Neuronal stem cell (in vitro differentiated cells): ENCODE results near the gene LAG3.
A peak's percentile ranks its signal among the peaks of the same experiment; 100 is the strongest.

Experiments
- DNase-seq: peaks from one replicate; pipeline ENCODE4 v3.0.0-alpha.2; 2013; ENCODE audit warnings: low spot score
- H2AFZ ChIP-seq: one replicate; pipeline ENCODE4 v1.6.1; 2013; ENCODE audit warnings: mild to moderate bottlenecking, low read length, inconsistent platforms
- H2AK5ac ChIP-seq: 2 replicates; pipeline ENCODE4 v1.6.1; 2013; ENCODE audit warnings: low read depth, mild to moderate bottlenecking, inconsistent platforms, low read length, moderate library complexity, mixed read lengths
- H2BK120ac ChIP-seq: 2 replicates; pipeline ENCODE4 v1.6.1; 2013; ENCODE audit warnings: low read depth, mild to moderate bottlenecking, inconsistent platforms, low read length, moderate library complexity, mixed read lengths
- H2BK12ac ChIP-seq: one replicate; pipeline ENCODE4 v1.6.1; 2013; ENCODE audit warnings: low read length, inconsistent platforms
- H2BK15ac ChIP-seq: 2 replicates; pipeline ENCODE4 v1.6.1; 2013; ENCODE audit warnings: mild to moderate bottlenecking, low read length, inconsistent platforms, mixed read lengths
- H2BK5ac ChIP-seq: one replicate; pipeline ENCODE4 v1.6.1; 2013; ENCODE audit warnings: inconsistent platforms, mild to moderate bottlenecking, low read length, moderate library complexity
- H3K14ac ChIP-seq: one replicate; pipeline ENCODE4 v1.6.1; 2013; ENCODE audit warnings: low read length, inconsistent platforms
- H3K18ac ChIP-seq: 2 replicates; pipeline ENCODE4 v1.6.1; 2013; ENCODE audit warnings: low read length, inconsistent platforms
- H3K23ac ChIP-seq: 2 replicates; pipeline ENCODE4 v1.6.1; 2013; ENCODE audit warnings: low read depth, mild to moderate bottlenecking, mixed read lengths, low read length, inconsistent platforms; ENCODE audit not compliant: poor library complexity
- H3K27ac ChIP-seq: replicated peaks from 3 replicates; pipeline ENCODE4 v1.5.1; 2013; ENCODE audit warnings: low read length, inconsistent platforms
- H3K27me3 ChIP-seq, 3 experiments: 2 replicates each; pipeline ENCODE4 v1.6.1; 2013; ENCODE audit warnings: low read length in 3 of 3, mild to moderate bottlenecking in 2 of 3, inconsistent platforms in 1 of 3, low read depth in 1 of 3, mixed read lengths in 1 of 3, moderate library complexity in 1 of 3; ENCODE audit not compliant: control insufficient read depth in 3 of 3, insufficient read depth in 3 of 3
- H3K36me3 ChIP-seq, 2 donors: replicated peaks in 1 of 2; 2 replicates each; pipeline ENCODE4 v1.6.1; 2013; ENCODE audit warnings: low read length in 2 of 2; ENCODE audit not compliant: control insufficient read depth in 2 of 2, insufficient read depth in 2 of 2
- H3K4ac ChIP-seq: 2 replicates; pipeline ENCODE4 v1.6.1; 2013; ENCODE audit warnings: inconsistent platforms, mild to moderate bottlenecking, low read length, moderate library complexity
- H3K4me1 ChIP-seq, 2 donors: 1 replicate in 1 of 2; 2 replicates in 1 of 2; pipeline ENCODE4 v1.6.1; 2013; ENCODE audit warnings: low read length in 2 of 2, low read depth in 1 of 2; ENCODE audit not compliant: control insufficient read depth in 2 of 2, insufficient read depth in 1 of 2
- H3K4me2 ChIP-seq: one replicate; pipeline ENCODE4 v1.6.1; 2013; ENCODE audit warnings: mild to moderate bottlenecking, low read length, inconsistent platforms; ENCODE audit not compliant: insufficient read depth, poor library complexity, severe bottlenecking
- H3K4me3 ChIP-seq, 2 donors: 2 replicates each; pipeline ENCODE4 v1.5.1; 2013; ENCODE audit warnings: low read length in 2 of 2, mild to moderate bottlenecking in 2 of 2, inconsistent platforms in 1 of 2, moderate library complexity in 1 of 2
- H3K79me1 ChIP-seq: one replicate; pipeline ENCODE4 v1.6.1; 2013; ENCODE audit warnings: low read depth, mild to moderate bottlenecking, inconsistent platforms, low read length, moderate library complexity
- H3K9ac ChIP-seq: one replicate; pipeline ENCODE4 v1.6.1; 2013; ENCODE audit warnings: mild to moderate bottlenecking, low read depth, low read length, inconsistent platforms; ENCODE audit not compliant: poor library complexity
- H3K9me3 ChIP-seq, 2 donors: replicated peaks in 1 of 2; 2 replicates each; pipeline versions ENCODE3 to v1.6.1; 2013; ENCODE audit warnings: low read length in 2 of 2, mild to moderate bottlenecking in 2 of 2, inconsistent platforms in 1 of 2, low read depth in 1 of 2, mixed read lengths in 1 of 2, moderate library complexity in 1 of 2; ENCODE audit not compliant: control insufficient read depth in 2 of 2, insufficient read depth in 1 of 2
- H4K8ac ChIP-seq: one replicate; pipeline ENCODE4 v1.6.1; 2013; ENCODE audit warnings: low read depth, mild to moderate bottlenecking, inconsistent platforms, low read length, moderate library complexity
- H4K91ac ChIP-seq: one replicate; pipeline ENCODE4 v1.6.1; 2013; ENCODE audit warnings: low read length, low read depth, mild to moderate bottlenecking, inconsistent platforms; ENCODE audit not compliant: poor library complexity
- WGBS, 2 donors: extraction: QIAGEN DNeasy Blood & Tissue Kit; methylation state at CpG; one replicate each; pipeline ENCODE4 v1.1.7; 2013; ENCODE audit warnings: missing lambda C conversion rate in 2 of 2, mixed read lengths in 1 of 2; ENCODE audit not compliant: insufficient read length in 2 of 2, insufficient replicate concordance in 1 of 2; ENCODE audit errors: extremely low coverage in 2 of 2; 5-methylcytosine and 5-hydroxymethylcytosine counted together

LAG3 gene

DNA sequence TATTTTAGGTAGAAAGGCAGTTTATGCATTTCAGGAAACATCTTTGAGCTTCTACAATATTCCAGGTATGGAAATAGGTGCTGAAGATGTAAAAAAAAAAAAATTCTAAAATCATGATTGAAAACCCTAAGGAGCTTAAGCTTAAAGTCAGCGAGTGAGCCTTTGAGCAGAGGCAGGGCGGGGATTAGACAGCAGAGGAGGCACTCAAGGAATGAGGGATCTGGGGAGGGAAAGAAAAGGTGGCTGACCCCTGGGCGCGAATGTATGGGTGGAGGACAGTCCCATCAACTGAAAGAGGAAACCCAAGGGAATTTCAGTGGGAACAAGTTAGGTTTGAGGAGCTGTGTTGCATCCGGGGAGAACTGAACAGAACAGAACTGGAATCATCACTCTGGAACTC lies 12.6 kb upstream of the LAG3 start:
- Histone ChIP-seq H3K23ac (no peak overlapping the region), H3K9ac (no peak overlapping the region), H3K4me1 (peaks cover 19 to 20% of the 10 kb centered on the region in 2 donors), H3K79me1 (no peaks in the 10 kb centered on the region), H3K36me3 (no peaks in the 10 kb centered on the region), H3K14ac (no peak overlapping the region), H2BK12ac (no peak overlapping the region), H3K9me3 (no peaks in the 10 kb centered on the region), H3K18ac (no peak overlapping the region), H3K4me2 (no peak overlapping the region), H4K91ac (no peak overlapping the region), H2BK15ac (no peak overlapping the region), H3K4ac (no peak overlapping the region), H2AFZ (no peak overlapping the region), H2BK120ac (peak overlapping the region; percentile 21), H3K27ac (peak overlapping the region; percentile 71), H2AK5ac (no peak overlapping the region), H4K8ac (no peak overlapping the region), H2BK5ac (no peak overlapping the region), H3K4me3 (no peak overlapping the region), H3K27me3 (no peaks in the 10 kb centered on the region)
- no CpG with 5 or more reads among the region's 5 CpGs for WGBS, 2 donors
- no peak for DNase-seq

- Histone ChIP-seq H3K27ac (peak overlapping the region; percentile 95), H3K27me3 (no peaks in the 10 kb centered on the region), H3K9ac (no peak overlapping the region), H2BK120ac (peak overlapping the region; percentile 19), H3K79me1 (no peaks in the 10 kb centered on the region), H2BK15ac (no peak overlapping the region), H2AK5ac (peak overlapping the region; percentile 33), H3K14ac (no peak overlapping the region), H3K36me3 (peaks cover 3 to 5% of the 10 kb centered on the region in 2 donors), H2BK5ac (peak overlapping the region; percentile 80), H3K4me1 (peaks cover 27 to 35% of the 10 kb centered on the region in 2 donors), H3K18ac (peak overlapping the region; percentile 44), H3K4ac (no peak overlapping the region), H3K9me3 (peaks cover 0 to 3% of the 10 kb centered on the region in 2 donors), H3K4me3 (peak overlapping the region in 1 of 2 donors; percentile 17), H2BK12ac (peak overlapping the region; percentile 28), H3K4me2 (peak overlapping the region; percentile 21), H2AFZ (peak overlapping the region; percentile 48), H4K91ac (no peak overlapping the region), H3K23ac (no peak overlapping the region), H4K8ac (no peak overlapping the region)
- DNase-seq, result no peak
- WGBS, 2 donors, result no CpG with 5 or more reads among the region's 4 CpGs
Measured at GRCh38 chr12:6763380-6763779, 8.9 kb upstream of the LAG3 start.

GRCh38 chr12:6764011-6764828 lies 8.1 kb upstream of the LAG3 start:
- H3K4me3 ChIP-seq, result peak overlapping the region in 1 of 2 donors; percentile 98
- H2AFZ ChIP-seq, result peak overlapping the region; percentile 48
- H3K14ac ChIP-seq, result no peak overlapping the region
- H3K36me3 ChIP-seq, result peaks cover 3 to 10% of the 10 kb centered on the region in 2 donors
- no peak overlapping the region for H2BK12ac ChIP-seq
- peak overlapping the region; percentile 99 for H2BK5ac ChIP-seq
- no peak overlapping the region for H3K4ac ChIP-seq
- DNase-seq, result peak; percentile 99
- peak overlapping the region; percentile 44 for H3K18ac ChIP-seq
- H3K9ac ChIP-seq, result no peak overlapping the region
- H3K9me3 ChIP-seq, result peaks cover 0 to 3% of the 10 kb centered on the region in 2 donors
- no peaks in the 10 kb centered on the region for H3K27me3 ChIP-seq
- WGBS, 2 donors, result no CpG with 5 or more reads among the region's 16 CpGs
- H4K8ac ChIP-seq, result no peak overlapping the region
- H3K4me2 ChIP-seq, result peak overlapping the region; percentile 59
- no peaks in the 10 kb centered on the region for H3K79me1 ChIP-seq
- H3K23ac ChIP-seq, result no peak overlapping the region
- H2BK15ac ChIP-seq, result no peak overlapping the region
- no peak overlapping the region for H2AK5ac ChIP-seq
- no peak overlapping the region for H2BK120ac ChIP-seq
- peak overlapping the region; percentile 98 for H3K27ac ChIP-seq
- H3K4me1 ChIP-seq, result peaks cover 22 to 37% of the 10 kb centered on the region in 2 donors
- H4K91ac ChIP-seq, result no peak overlapping the region

GRCh38 chr12:6765048-6765633 lies 7.2 kb upstream of the LAG3 start:
- Histone ChIP-seq H3K79me1 (peaks cover 5% of the 10 kb centered on the region), H2BK120ac (peak overlapping the region; percentile 65), H2BK5ac (peak overlapping the region; percentile 99), H3K9ac (no peak overlapping the region), H2BK12ac (no peak overlapping the region), H3K14ac (no peak overlapping the region), H2AK5ac (no peak overlapping the region), H4K91ac (peak overlapping the region; percentile 60), H3K36me3 (peaks cover 10 to 19% of the 10 kb centered on the region in 2 donors), H3K23ac (no peak overlapping the region), H3K27ac (peak overlapping the region; percentile 98), H2AFZ (peak overlapping the region; percentile 10), H3K27me3 (no peaks in the 10 kb centered on the region), H3K4me2 (peak overlapping the region; percentile 73), H2BK15ac (peak overlapping the region; percentile 88), H3K4me1 (peaks cover 26 to 44% of the 10 kb centered on the region in 2 donors), H3K9me3 (peaks cover 0 to 3% of the 10 kb centered on the region in 2 donors), H3K4ac (no peak overlapping the region), H3K18ac (peak overlapping the region; percentile 89), H3K4me3 (peak overlapping the region; percentile 36 to 98), H4K8ac (no peak overlapping the region)
- no CpG with 5 or more reads among the region's 7 CpGs for WGBS, 2 donors
- no peak for DNase-seq
